ENCODE data around the gene STRBP. TPM values are rescaled to one million over a fixed set of nuclear protein-coding genes. Genes with fewer than 3 reads are reported as not detected.

Gene STRBP
- total and polyA plus RNA-seq, 2 of the 4 experiments (the other 2 are of a cell fraction), result 2.1 to 2.5 TPM

- Histone ChIP-seq H3K4me2 (ENCODE audit: low read depth, low read length) (no peak overlapping the region), H4K20me1 (ENCODE audit: insufficient read depth, low read length) (no peaks in the 10 kb centered on the region), H3K27me3 (ENCODE audit: control insufficient read depth, insufficient read depth, low read length) (peaks cover 3% of the 10 kb centered on the region), H3K23ac (ENCODE audit: low read depth, low read length) (no peak overlapping the region), H2AFZ (replicated peaks; ENCODE audit: low read length, poor library complexity) (no peak overlapping the region), H2AK9ac (replicated peaks; ENCODE audit: low read depth, low read length, poor library complexity) (no peak overlapping the region), H3K9ac (ENCODE audit: low read depth, low read length) (no peak overlapping the region), H2BK5ac (ENCODE audit: low read depth, low read length, poor library complexity, severe bottlenecking) (no peak overlapping the region), H4K8ac (ENCODE audit: low read depth in 2 of 2, low read length in 2 of 2) (no peak overlapping the region), H3K9me3 (ENCODE audit: control insufficient read depth, insufficient read depth, low read length) (no peaks in the 10 kb centered on the region), H3K4me3 (ENCODE audit: insufficient read depth, low read depth, low read length) (no peak overlapping the region), H2BK20ac (ENCODE audit: low read depth, low read length) (no peak overlapping the region), H2BK15ac (ENCODE audit: low read depth, low read length) (no peak overlapping the region), H3K36me3 (ENCODE audit: control insufficient read depth, insufficient read depth, low read length) (no peaks in the 10 kb centered on the region), H2AK5ac (ENCODE audit: low read depth, low read length) (no peak overlapping the region), H3K27ac (ENCODE audit: insufficient read depth, low read length) (no peak overlapping the region), H4K91ac (ENCODE audit: insufficient read depth, low read depth, low read length) (no peak overlapping the region), H3K18ac (ENCODE audit: low read depth, low read length) (no peak overlapping the region), H3K79me1 (ENCODE audit: low read depth in 1 of 2, low read length in 2 of 2) (no peaks in the 10 kb centered on the region), H3K4ac (ENCODE audit: low read depth, low read length) (no peak overlapping the region), H3K56ac (ENCODE audit: extremely low read depth, insufficient read depth, low read length) (no peak overlapping the region), H4K5ac (ENCODE audit: low read depth, low read length) (no peak overlapping the region), H3K14ac (replicated peaks; ENCODE audit: low read depth, low read length) (no peak overlapping the region), H3K4me1 (ENCODE audit: control insufficient read depth, insufficient read depth, low read length) (no peaks in the 10 kb centered on the region), H2BK120ac (ENCODE audit: low read depth, low read length) (no peak overlapping the region), H3K9me1 (ENCODE audit: insufficient read depth, low read length) (no peaks in the 10 kb centered on the region)
- dilution Hi-C loops (cut with HindIII; ENCODE audit: low sequenced_read_pairs, unreplicated experiment) (no loop called here), intact Hi-C loops (cut with micrococcal nuclease) (loop anchor here (5.0 kb wide), 1 partner anchor 74 kb away; no protein-coding TSS in a partner anchor), in situ Hi-C loops (cut with MboI; ENCODE audit: low sequenced_read_pairs) (no loop called here)
- CTCF ChIA-PET, result interaction anchor here (0.9 to 1.4 kb wide), 2 partner anchors 16 to 149 kb away, joined by 3 read pairs; no protein-coding TSS in a partner anchor
- ATAC-seq (ENCODE audit: low read depth), result no peak
- BruUV-seq (replicated peaks), result no TSS peak
- DNase-seq, result no peak
- TF ChIP-seq SMC3 (IDR thresholded peaks at IDR 0.05; ENCODE audit: low read depth, low read length) (no peak), CHD1 (IDR thresholded peaks at IDR 0.05; ENCODE audit: low read depth, low read length) (no peak), RAD21 (IDR thresholded peaks at IDR 0.05; ENCODE audit: low read length) (no peak), RCOR1 (IDR thresholded peaks at IDR 0.05; ENCODE audit: insufficient replicate concordance, low read length) (no peak), MAFK (IDR thresholded peaks at IDR 0.05; ENCODE audit: low read depth, low read length) (no peak), POLR2A (IDR thresholded peaks at IDR 0.05; ENCODE audit: low read depth, low read length) (no peak), USF2 (IDR thresholded peaks at IDR 0.05; ENCODE audit: low read depth, low read length) (no peak), FOS (IDR thresholded peaks at IDR 0.05; ENCODE audit: low read depth, low read length) (no peak), RFX5 (IDR thresholded peaks at IDR 0.05; ENCODE audit: low read depth, low read length) (no peak), NFE2L2 (IDR thresholded peaks at IDR 0.05; ENCODE audit: low read depth, low read length) (no peak), MXI1 (IDR thresholded peaks at IDR 0.05; ENCODE audit: borderline replicate concordance, low read depth, low read length) (no peak), BHLHE40 (IDR thresholded peaks at IDR 0.05; ENCODE audit: low read depth, low read length) (no peak), CEBPB (IDR thresholded peaks at IDR 0.05; ENCODE audit: low read depth, low read length) (no peak), MAZ (IDR thresholded peaks at IDR 0.05; ENCODE audit: borderline replicate concordance, low read depth, low read length) (no peak)
- TF ChIP-seq, protein P1, sequence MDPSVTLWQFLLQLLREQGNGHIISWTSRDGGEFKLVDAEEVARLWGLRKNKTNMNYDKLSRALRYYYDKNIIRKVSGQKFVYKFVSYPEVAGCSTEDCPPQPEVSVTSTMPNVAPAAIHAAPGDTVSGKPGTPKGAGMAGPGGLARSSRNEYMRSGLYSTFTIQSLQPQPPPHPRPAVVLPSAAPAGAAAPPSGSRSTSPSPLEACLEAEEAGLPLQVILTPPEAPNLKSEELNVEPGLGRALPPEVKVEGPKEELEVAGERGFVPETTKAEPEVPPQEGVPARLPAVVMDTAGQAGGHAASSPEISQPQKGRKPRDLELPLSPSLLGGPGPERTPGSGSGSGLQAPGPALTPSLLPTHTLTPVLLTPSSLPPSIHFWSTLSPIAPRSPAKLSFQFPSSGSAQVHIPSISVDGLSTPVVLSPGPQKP (IDR thresholded peaks at IDR 0.05; ENCODE audit: borderline replicate concordance, low read depth, low read length), result no peak
- TF ChIP-seq, protein P2, sequence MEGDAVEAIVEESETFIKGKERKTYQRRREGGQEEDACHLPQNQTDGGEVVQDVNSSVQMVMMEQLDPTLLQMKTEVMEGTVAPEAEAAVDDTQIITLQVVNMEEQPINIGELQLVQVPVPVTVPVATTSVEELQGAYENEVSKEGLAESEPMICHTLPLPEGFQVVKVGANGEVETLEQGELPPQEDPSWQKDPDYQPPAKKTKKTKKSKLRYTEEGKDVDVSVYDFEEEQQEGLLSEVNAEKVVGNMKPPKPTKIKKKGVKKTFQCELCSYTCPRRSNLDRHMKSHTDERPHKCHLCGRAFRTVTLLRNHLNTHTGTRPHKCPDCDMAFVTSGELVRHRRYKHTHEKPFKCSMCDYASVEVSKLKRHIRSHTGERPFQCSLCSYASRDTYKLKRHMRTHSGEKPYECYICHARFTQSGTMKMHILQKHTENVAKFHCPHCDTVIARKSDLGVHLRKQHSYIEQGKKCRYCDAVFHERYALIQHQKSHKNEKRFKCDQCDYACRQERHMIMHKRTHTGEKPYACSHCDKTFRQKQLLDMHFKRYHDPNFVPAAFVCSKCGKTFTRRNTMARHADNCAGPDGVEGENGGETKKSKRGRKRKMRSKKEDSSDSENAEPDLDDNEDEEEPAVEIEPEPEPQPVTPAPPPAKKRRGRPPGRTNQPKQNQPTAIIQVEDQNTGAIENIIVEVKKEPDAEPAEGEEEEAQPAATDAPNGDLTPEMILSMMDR (conservative IDR thresholded peaks at IDR 0.05; ENCODE audit: low read depth, low read length), result no peak
- POLR2A ChIA-PET (ENCODE audit: unreplicated experiment), result no interaction called here
- no CpG with 5 or more reads among the region's 1 CpG for WGBS, 2 experiments (ENCODE audit: extremely low coverage in 2 of 2, insufficient read length in 1 of 2)
Observed at GRCh38 chr9:123251741-123252140, 16.6 kb downstream of the STRBP start.

Data from IMR-90 (cell line).